Naive B cell (primary cell): Measurements from ENCODE around the gene CD93. TPM values are rescaled to one million over a fixed set of nuclear protein-coding genes. Genes with fewer than 3 reads are reported as not detected.

ENCODE experiments used
- ATAC-seq, 2 donors: fragments of 150-1000 bp; cut with Tn5 transposase; 2 replicates each; pipeline ENCODE4 v1.10.0; 2021; ENCODE audit warnings: low read depth in 2 of 2, mild to moderate bottlenecking in 2 of 2, moderate library complexity in 2 of 2
- DNase-seq: peaks from one replicate; pipeline ENCODE4 v3.0.0; 2022
- H3K27ac Mint-ChIP-seq, 6 donors: one replicate each; pipeline ENCODE4 v1.8.0; 2020 to 2022; ENCODE audit warnings: mild to moderate bottlenecking in 6 of 6, mixed read lengths in 6 of 6, moderate library complexity in 5 of 6, inconsistent platforms in 2 of 6
- H3K27me3 Mint-ChIP-seq, 3 donors: one replicate each; pipeline ENCODE4 v1.8.0; 2021 to 2022; ENCODE audit warnings: mixed read lengths in 3 of 3, mild to moderate bottlenecking in 1 of 3
- H3K36me3 Mint-ChIP-seq, 2 donors: one replicate each; pipeline ENCODE4 v1.8.0; 2020 to 2022; ENCODE audit warnings: mixed read lengths in 2 of 2, inconsistent platforms in 1 of 2, mild to moderate bottlenecking in 1 of 2
- H3K4me1 Mint-ChIP-seq, 3 donors: one replicate each; pipeline ENCODE4 v1.8.0; 2020 to 2022; ENCODE audit warnings: mixed read lengths in 3 of 3, inconsistent platforms in 1 of 3, mild to moderate bottlenecking in 1 of 3, moderate library complexity in 1 of 3
- H3K4me3 Mint-ChIP-seq, 8 donors: one replicate each; pipeline ENCODE4 v1.8.0; 2020 to 2022; ENCODE audit warnings: mild to moderate bottlenecking in 8 of 8, mixed read lengths in 8 of 8, moderate library complexity in 8 of 8, inconsistent platforms in 2 of 8
- H3K9me3 Mint-ChIP-seq, 7 donors: one replicate each; pipeline ENCODE4 v1.8.0; 2020 to 2022; ENCODE audit warnings: mixed read lengths in 7 of 7, mild to moderate bottlenecking in 5 of 7, inconsistent platforms in 2 of 7, moderate library complexity in 1 of 7
- polyA plus RNA-seq, 6 donors: library from polyadenylated mRNA; unstranded; fragments of 300-500 nt; fragmentation: Illumina TruSeq; gene quantifications; one replicate each; pipeline ENCODE4 v1.2.3, GENCODE V29; 2021; ENCODE audit warnings: low read depth in 6 of 6

The CD93 gene
- polyA plus RNA-seq, 6 donors from 2014 or later, result 0.05 to 0.16 (median 0.05) TPM; not detected in 3

DNA sequence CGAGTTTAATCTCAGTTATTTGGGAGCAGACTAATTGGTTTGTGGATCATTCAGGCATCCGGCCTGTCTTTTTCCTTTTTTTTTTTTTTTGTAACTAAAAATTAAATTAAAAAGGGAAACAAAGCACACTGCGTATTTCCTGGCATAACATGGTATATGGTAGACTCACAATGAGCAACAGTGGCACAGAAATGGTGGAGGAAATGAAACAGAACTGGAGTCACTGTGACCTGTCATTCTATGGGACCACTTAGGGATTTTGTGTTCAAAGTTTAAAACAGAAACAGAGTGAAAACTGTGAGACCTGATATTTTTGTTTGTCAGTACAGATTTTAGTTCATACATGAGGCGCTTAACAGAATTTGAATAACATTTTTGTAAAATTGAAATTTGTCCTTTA is 4.8 kb upstream of the CD93 start:
- Mint-ChIP-seq H3K4me3 (no peak overlapping the region), H3K27me3 (peaks cover 5 to 33% (median 16%) of the 10 kb centered on the region in 3 donors), H3K27ac (no peak overlapping the region), H3K36me3 (no peaks in the 10 kb centered on the region), H3K4me1 (peaks cover 7 to 18% (median 16%) of the 10 kb centered on the region in 3 donors), H3K9me3 (peaks cover 0 to 1% (median 0%) of the 10 kb centered on the region in 7 donors)
- ATAC-seq (no peak), DNase-seq (no peak)

DNA sequence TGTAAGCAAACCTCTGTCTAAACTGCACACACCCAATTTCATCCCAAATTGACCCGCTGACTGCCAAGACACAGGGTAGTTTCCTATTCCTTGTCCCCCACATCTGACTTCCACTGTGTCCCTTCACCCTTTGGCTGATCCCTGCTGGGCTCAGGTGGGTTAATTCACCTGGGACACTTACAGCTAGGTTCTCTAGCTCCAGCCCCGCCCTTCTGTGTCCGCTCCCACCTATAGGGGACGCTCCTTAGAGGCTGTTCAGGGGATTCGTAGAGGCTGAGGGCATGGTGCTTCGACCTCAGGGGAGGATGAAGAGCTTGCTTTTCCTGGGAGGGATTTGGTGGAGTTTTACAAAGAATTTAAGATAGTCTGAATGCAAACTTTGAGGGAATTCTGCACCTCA is 4.0 kb upstream of the CD93 start:
- Mint-ChIP-seq H3K9me3 (peaks cover 0 to 1% (median 0%) of the 10 kb centered on the region in 7 donors), H3K27ac (no peak overlapping the region), H3K36me3 (no peaks in the 10 kb centered on the region), H3K4me1 (peaks cover 7 to 18% (median 16%) of the 10 kb centered on the region in 3 donors), H3K4me3 (no peak overlapping the region), H3K27me3 (peaks cover 5 to 27% (median 16%) of the 10 kb centered on the region in 3 donors)
- ATAC-seq, result no peak
- no peak for DNase-seq

DNA sequence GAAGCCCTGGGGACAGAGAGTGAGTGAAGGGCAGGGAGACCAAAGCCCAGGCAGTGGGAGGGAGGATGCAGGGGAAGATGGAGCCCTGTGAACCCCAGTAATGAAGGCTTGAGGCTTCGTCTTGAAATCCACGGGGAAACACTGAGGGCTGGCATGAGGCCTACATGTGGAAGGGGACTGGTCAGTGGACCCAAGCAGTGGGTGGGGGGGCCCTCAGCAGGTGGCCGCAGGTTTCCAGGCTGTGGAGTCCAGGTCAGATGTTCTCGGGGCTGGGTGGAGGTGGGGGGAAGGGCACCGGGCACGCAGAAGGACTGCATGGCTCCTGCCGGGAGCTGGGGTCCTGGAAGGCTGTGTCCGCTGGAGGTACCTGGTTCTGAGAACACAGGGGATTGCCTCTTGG is 2.7 kb upstream of the CD93 start:
- Mint-ChIP-seq H3K4me3 (no peak overlapping the region), H3K4me1 (peaks cover 7 to 18% (median 16%) of the 10 kb centered on the region in 3 donors), H3K27me3 (peaks cover 5 to 18% (median 16%) of the 10 kb centered on the region in 3 donors), H3K36me3 (no peaks in the 10 kb centered on the region), H3K27ac (no peak overlapping the region), H3K9me3 (peaks cover 0 to 1% (median 0%) of the 10 kb centered on the region in 7 donors)
- DNase-seq (no peak), ATAC-seq (no peak)

DNA sequence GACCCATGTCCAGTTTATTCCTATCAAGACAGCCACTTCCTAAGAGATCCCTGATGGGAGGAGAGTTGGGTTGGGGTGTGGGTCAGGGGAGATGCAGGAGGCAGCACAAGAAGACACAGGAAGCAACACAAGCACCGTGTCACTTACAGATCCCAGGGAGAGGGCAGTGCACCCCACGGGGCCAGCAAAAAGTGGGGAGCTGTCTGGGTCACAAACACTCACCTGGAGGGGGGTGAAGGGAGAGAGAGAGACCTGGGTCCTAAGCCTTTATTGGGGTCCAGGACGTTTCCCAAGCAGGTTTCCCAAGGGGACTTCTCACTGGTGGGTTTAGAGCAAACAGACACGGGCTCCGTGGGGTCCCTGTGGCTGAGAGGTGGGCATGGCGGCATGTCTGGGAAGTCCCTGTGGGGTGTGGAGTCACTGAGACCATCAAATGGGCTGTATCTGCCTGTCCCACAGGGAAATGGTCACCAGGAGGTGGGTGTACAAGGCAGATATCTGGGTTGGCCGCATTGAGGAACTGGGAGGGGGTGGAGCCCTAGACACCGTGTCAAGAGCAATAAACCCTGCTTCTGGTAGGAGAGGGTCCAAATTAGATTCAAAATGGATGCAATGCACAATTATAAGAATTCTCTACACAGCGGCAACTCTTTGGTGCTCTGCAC is 1.6 kb upstream of the CD93 start:
- no peak overlapping the region for H3K27ac Mint-ChIP-seq

DNA sequence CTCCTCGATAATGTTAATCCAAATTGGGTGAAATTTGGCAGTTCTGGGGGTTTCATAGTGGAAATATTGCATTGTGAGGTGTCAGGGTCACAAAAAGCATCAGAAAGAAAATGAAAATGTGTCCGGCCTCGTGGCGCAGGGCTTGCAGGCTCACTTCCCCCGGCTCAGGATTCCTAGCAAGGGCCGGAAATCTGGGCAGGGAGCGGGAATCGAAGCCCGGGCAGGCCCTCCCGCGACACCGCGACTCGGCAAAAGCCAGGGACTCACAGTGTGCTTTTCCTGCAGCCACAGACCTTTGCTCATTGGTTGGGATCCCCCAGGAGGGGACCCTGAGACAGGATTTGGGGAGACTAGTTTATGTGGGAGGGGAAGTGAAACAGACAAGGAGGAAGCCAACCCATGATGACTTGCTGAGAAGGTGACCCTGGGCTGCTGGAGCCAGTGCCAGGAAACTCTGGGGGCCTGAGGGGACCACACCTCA is 847 bp upstream of the CD93 start:
- DNase-seq (no peak), ATAC-seq (no peak)
- peaks cover 7 to 18% (median 16%) of the 10 kb centered on the region in 3 donors for H3K4me1 Mint-ChIP-seq
- no peak overlapping the region for H3K4me3 Mint-ChIP-seq
- no peak overlapping the region for H3K27ac Mint-ChIP-seq
- no peaks in the 10 kb centered on the region for H3K36me3 Mint-ChIP-seq
- H3K27me3 Mint-ChIP-seq, result peaks cover 0 to 16% (median 11%) of the 10 kb centered on the region in 3 donors
- H3K9me3 Mint-ChIP-seq, result peaks cover 0 to 1% (median 0%) of the 10 kb centered on the region in 7 donors

More for the DNA sequence above, 1.6 kb upstream of the CD93 start:
- H3K9me3 Mint-ChIP-seq, result peaks cover 0 to 1% (median 0%) of the 10 kb centered on the region in 7 donors
- DNase-seq, result no peak
- peaks cover 0 to 16% (median 11%) of the 10 kb centered on the region in 3 donors for H3K27me3 Mint-ChIP-seq
- ATAC-seq, result no peak
- peaks cover 7 to 18% (median 16%) of the 10 kb centered on the region in 3 donors for H3K4me1 Mint-ChIP-seq
- no peaks in the 10 kb centered on the region for H3K36me3 Mint-ChIP-seq
- H3K4me3 Mint-ChIP-seq, result peak overlapping the region in 1 of 8 donors; percentile 64

DNA sequence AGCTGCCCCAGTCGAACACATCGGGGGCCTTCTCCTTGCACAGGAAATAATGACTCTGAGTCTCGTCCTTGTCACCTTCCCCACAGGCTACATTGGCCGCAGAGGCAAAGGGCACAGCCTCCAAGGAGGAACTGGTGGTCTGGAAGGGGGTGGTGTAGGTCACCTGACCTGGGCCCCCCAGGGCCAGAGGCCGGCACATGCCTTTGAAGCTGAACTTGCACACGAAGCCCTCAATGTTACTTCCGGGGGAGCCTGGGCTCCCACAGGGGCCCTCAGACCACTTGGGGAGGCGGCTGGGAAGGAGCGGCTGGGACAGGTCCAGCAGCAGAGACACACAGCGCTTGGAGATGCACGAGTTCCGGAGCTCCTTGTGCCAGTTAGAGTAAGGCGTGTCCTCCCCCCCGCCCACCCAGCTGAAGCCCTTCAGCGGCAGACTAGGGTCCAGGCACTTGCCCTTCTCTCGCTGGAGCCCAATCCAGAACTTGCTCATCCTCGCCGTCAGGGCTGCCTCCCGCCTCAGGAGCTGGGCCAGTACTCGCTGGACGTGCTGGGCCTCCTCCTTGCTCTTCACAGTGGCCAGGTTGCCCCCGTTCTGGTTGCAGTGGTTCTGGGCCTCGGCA is 578 bp downstream of the CD93 start:
- ATAC-seq (no peak), DNase-seq (no peak)
- Mint-ChIP-seq H3K4me3 (no peak overlapping the region), H3K9me3 (peaks cover 0 to 1% (median 0%) of the 10 kb centered on the region in 7 donors), H3K4me1 (peaks cover 7 to 18% (median 16%) of the 10 kb centered on the region in 3 donors), H3K27me3 (peaks cover 0 to 16% (median 11%) of the 10 kb centered on the region in 3 donors), H3K36me3 (no peaks in the 10 kb centered on the region), H3K27ac (no peak overlapping the region)

DNA sequence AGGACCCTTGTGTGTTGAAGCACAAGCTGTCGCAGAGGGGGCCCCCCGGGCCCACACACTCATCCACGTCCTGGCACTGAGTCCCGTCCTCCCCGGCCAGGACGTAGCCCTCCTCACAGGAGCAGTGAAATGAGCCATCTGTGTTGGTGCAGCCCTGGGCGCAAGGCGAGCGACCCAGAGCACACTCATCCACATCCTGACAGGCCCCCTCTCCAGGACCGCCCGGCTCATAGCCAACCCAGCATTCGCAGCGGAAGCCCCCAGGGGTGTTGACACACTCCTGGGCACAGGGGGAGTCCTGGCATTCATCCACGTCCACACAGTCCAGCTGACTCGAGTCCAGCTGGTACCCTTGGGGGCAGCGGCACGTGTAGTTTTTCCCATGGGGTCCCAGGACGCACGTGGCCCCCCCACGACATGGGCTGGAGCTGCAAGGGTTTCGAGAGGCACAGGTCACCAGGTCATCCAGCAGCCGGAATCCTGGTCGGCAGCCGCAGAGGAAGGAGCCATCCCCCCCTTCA is 1.2 kb downstream of the CD93 start:
- ATAC-seq (no peak), DNase-seq (no peak)
- no peaks in the 10 kb centered on the region for H3K36me3 Mint-ChIP-seq
- H3K27ac Mint-ChIP-seq, result no peak overlapping the region
- H3K9me3 Mint-ChIP-seq, result peaks cover 0 to 1% (median 0%) of the 10 kb centered on the region in 7 donors
- H3K27me3 Mint-ChIP-seq, result peaks cover 0 to 16% (median 11%) of the 10 kb centered on the region in 3 donors
- peaks cover 7 to 18% (median 16%) of the 10 kb centered on the region in 3 donors for H3K4me1 Mint-ChIP-seq
- no peak overlapping the region for H3K4me3 Mint-ChIP-seq

DNA sequence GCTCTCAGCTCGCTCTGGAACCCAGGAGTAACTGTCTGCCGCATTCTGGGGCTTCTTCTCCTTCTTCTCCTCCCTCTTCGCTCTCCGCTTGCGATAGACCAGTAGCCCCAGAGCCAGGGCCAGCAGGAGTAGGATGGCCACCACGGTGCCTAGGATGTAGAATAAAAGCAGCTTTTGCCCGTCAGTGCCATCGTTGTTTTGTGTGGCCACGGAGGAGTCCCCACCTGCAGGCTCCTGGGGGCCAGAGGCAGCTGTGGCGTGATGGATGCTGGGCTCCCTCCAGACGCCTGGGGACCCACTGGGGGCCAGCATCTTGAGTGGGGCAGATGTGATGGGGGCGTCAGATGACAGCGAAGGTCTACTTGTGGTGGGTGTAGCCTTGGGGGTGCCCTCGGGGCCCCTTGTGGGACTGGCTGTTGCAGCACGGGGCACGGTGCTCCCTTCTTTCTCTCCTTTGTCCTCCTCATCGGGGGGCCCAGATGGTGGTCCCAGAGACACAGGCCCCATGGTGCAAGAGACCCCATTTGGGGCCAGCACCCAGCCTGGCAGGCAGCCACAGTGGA is 1.8 kb downstream of the CD93 start:
- DNase-seq (no peak), ATAC-seq (no peak)
- Mint-ChIP-seq H3K4me1 (peaks cover 7 to 18% (median 16%) of the 10 kb centered on the region in 3 donors), H3K4me3 (no peak overlapping the region), H3K36me3 (no peaks in the 10 kb centered on the region), H3K9me3 (peaks cover 0 to 1% (median 0%) of the 10 kb centered on the region in 7 donors), H3K27me3 (peaks cover 0 to 16% (median 11%) of the 10 kb centered on the region in 3 donors), H3K27ac (no peak overlapping the region)

DNA sequence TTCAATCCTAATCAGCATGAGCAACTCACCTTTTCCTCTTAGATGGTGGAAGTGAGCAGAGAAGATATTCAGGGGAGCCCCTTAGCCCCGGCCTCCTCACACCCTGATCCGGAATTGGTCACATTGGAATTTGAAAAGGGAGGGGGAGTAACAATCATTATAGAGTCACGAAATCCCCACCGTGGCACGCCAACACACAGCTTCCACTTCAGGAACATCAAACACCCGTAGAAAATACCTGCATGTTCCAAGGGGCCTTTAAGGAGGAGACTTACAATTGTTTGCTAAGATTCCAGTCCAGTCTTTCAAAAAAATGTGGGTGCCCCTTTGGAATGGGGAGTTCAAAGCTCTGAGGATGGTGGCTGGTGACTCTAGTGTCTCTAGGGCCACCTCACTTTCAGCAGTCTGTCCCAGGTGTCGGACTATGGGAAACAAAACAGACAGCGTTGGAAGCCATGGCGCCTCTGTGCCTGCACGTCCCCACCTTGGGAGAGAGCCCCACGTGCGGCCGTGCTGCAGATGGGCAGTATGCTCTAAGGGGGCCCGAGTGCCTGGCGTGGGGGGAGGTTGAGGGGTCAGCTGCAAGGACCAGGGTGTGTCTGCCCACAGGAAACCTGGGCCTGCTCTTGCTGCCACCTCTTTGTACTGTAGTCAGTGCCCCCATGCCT is 2.4 kb downstream of the CD93 start:
- Mint-ChIP-seq H3K27me3 (peaks cover 0 to 13% (median 9%) of the 10 kb centered on the region in 3 donors), H3K36me3 (no peaks in the 10 kb centered on the region), H3K9me3 (peaks cover 0 to 1% (median 0%) of the 10 kb centered on the region in 7 donors), H3K27ac (no peak overlapping the region), H3K4me3 (no peak overlapping the region), H3K4me1 (peaks cover 7 to 18% (median 16%) of the 10 kb centered on the region in 3 donors)
- ATAC-seq (no peak), DNase-seq (no peak)

DNA sequence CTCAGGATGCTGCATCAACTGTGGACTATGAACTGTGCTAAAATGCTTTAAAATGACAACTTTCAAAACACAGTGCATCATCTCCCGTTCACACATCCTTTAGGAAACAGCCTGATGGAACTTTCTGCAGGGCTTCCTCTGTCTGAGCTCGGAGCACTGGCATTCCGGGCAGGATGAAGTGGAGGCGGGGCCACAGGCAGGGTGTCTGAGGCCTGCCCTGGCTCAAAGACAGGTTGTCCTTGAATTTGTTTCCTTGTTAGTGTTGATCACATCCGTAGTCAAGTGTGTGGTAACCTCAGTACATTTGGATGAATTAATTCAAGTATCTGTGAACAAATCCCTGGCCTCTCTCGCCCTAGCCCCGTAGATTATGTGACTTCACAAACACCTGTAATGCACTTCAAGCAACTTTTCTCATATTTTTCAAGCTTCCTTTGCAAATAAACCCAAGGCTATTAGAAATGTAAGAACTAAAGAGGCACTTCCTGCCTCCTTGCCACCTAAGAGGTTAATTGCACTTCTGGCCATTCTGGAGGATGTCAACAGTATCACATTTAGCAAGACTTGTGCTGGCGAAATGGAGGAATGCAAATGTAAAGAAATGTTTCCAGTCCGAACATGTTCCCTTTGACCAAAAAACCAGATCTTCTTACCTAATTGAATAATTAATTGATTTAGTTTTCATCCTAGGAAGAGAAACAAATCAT is 3.1 kb downstream of the CD93 start:
- no peak overlapping the region for H3K27ac Mint-ChIP-seq
- no peak for DNase-seq
- peaks cover 0 to 11% (median 5%) of the 10 kb centered on the region in 3 donors for H3K27me3 Mint-ChIP-seq
- H3K9me3 Mint-ChIP-seq, result peaks cover 0 to 1% (median 0%) of the 10 kb centered on the region in 7 donors
- no peaks in the 10 kb centered on the region for H3K36me3 Mint-ChIP-seq
- no peak for ATAC-seq
- peaks cover 4 to 18% (median 13%) of the 10 kb centered on the region in 3 donors for H3K4me1 Mint-ChIP-seq
- H3K4me3 Mint-ChIP-seq, result no peak overlapping the region

DNA sequence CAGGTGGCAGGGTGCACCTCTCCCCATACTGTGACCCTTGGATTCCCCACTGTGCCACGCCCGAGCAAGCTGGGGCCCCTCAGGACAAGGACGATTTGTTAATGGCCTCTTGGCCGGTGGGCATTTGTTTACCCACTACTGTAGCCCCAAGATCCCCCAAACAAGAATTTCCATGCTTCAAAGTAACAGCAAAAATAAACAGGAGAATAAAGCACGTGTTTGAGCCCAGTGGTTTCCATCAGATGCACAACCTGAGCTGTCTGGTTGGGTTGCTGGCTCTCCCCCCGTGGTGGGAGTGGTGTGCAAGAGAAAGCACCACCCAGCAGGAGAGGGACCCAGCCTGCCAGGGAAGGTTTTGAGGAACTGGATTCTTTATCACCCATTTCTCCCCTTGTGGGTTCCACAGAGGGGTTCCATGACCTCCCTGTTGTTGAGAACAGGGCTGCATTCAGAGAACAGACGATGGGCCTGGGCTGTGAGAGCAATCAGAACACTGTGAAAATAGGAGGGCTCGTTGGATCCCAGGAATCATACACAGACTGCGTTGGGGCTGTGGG is 4.8 kb downstream of the CD93 start:
- H3K4me3 Mint-ChIP-seq, result no peak overlapping the region
- peaks cover 0 to 2% (median 2%) of the 10 kb centered on the region in 3 donors for H3K4me1 Mint-ChIP-seq

DNA sequence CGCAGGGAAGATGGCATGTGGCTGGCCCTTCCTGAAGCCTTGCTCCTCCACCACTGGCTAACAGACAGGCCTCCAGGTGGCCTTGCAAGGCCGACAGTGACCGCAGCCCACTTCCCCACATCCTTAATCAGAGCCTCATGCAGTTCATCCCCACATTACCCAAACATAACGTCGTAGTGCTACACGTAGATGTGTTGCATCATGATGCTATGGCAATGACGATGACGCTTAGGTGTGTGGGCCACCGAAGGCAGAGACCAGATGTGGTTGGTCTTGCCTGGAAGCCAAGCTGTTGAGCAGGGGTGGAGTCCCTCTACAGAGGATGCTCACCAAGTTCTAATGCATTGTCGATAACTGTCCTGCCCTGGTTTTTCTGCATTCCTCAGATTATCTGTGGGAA is 5.6 kb downstream of the CD93 start:
- no peak for ATAC-seq

More for the DNA sequence above, 4.8 kb downstream of the CD93 start:
- no peaks in the 10 kb centered on the region for H3K36me3 Mint-ChIP-seq
- DNase-seq, result no peak
- H3K9me3 Mint-ChIP-seq, result peaks cover 0 to 5% (median 0%) of the 10 kb centered on the region in 7 donors
- no peak overlapping the region for H3K27ac Mint-ChIP-seq
- no peak for ATAC-seq
- H3K27me3 Mint-ChIP-seq, result peaks cover 0 to 13% (median 0%) of the 10 kb centered on the region in 3 donors

More for the DNA sequence above, 5.6 kb downstream of the CD93 start:
- H3K27ac Mint-ChIP-seq, result no peak overlapping the region
- no peak overlapping the region for H3K4me3 Mint-ChIP-seq
- H3K4me1 Mint-ChIP-seq, result no peaks in the 10 kb centered on the region
- peaks cover 0 to 13% (median 0%) of the 10 kb centered on the region in 3 donors for H3K27me3 Mint-ChIP-seq
- peaks cover 0 to 5% (median 0%) of the 10 kb centered on the region in 7 donors for H3K9me3 Mint-ChIP-seq
- no peak for DNase-seq
- no peaks in the 10 kb centered on the region for H3K36me3 Mint-ChIP-seq
